HepG2 (cell line): Measurements from ENCODE around the gene PLIN3. TPM values are rescaled to one million over a fixed set of nuclear protein-coding genes. Genes with fewer than 3 reads are reported as not detected.

Experiments used
- ATF6 ChIP-seq: sonication (generic); formaldehyde crosslinking; conservative IDR thresholded peaks from 2 replicates; pipeline ENCODE4 v1.4.0; 2020; ENCODE audit warnings: missing genetic modification reagents
- HDAC2 ChIP-seq: sonication (generic); formaldehyde crosslinking; IDR thresholded peaks from 2 replicates; pipeline ENCODE4 v1.4.0; 2020; ENCODE audit warnings: missing genetic modification reagents
- HNRNPH1 ChIP-seq: fragments of 200-400 bp; formaldehyde crosslinking; optimal IDR thresholded peaks from 2 replicates; pipeline ENCODE3; 2017; ENCODE audit warnings: mild to moderate bottlenecking, low read depth, low read length
- MYC ChIP-seq: sonication (generic); formaldehyde crosslinking; IDR thresholded peaks from 2 replicates; pipeline ENCODE4 v1.9.0; 2021; ENCODE audit warnings: missing genetic modification reagents, borderline replicate concordance
- PRDM10 ChIP-seq: sonication (generic); formaldehyde crosslinking; IDR thresholded peaks from 2 replicates; pipeline ENCODE4 v1.4.0; 2020; ENCODE audit warnings: low read depth, missing genetic modification reagents
- PRDM15 ChIP-seq: sonication (generic); formaldehyde crosslinking; IDR thresholded peaks from 2 replicates; pipeline ENCODE4 v1.4.0; 2020; ENCODE audit warnings: missing genetic modification reagents
- RFXANK ChIP-seq: IDR thresholded peaks from 2 replicates; pipeline ENCODE4 v1.6.1; 2016
- SMAD3 ChIP-seq: sonication (generic); formaldehyde crosslinking; IDR thresholded peaks from 2 replicates; pipeline ENCODE4 v1.4.0; 2020; ENCODE audit warnings: missing genetic modification reagents
- SOX13 ChIP-seq, 3 experiments: fragments of 450-650 bp in 1 of 3; sonication (generic) in 1 of 3; formaldehyde crosslinking in 1 of 3; IDR thresholded peaks in 2 of 3; conservative IDR thresholded peaks in 1 of 3; 2 replicates each; pipeline versions ENCODE4 v1.5.0 to v1.6.1; 2016 to 2020; ENCODE audit warnings: antibody characterized with exemption in 1 of 3, mild to moderate bottlenecking in 1 of 3, missing compliant biosample characterization in 1 of 3, missing genetic modification reagents in 1 of 3, moderate library complexity in 1 of 3
- SPEN ChIP-seq: sonication (generic); formaldehyde crosslinking; IDR thresholded peaks from 2 replicates; pipeline ENCODE4 v1.5.1; 2020; ENCODE audit warnings: low read depth, mild to moderate bottlenecking, missing genetic modification reagents
- ZNF296 ChIP-seq: sonication (generic); formaldehyde crosslinking; conservative IDR thresholded peaks from 2 replicates; pipeline ENCODE4 v1.5.0; 2020; ENCODE audit warnings: mild to moderate bottlenecking, missing genetic modification reagents
- ZNF337 ChIP-seq: sonication (generic); formaldehyde crosslinking; IDR thresholded peaks from 2 replicates; pipeline ENCODE4 v1.5.1; 2020; ENCODE audit warnings: missing genetic modification reagents, low read depth, mild to moderate bottlenecking, borderline replicate concordance
- ZNF430 ChIP-seq: sonication (generic); formaldehyde crosslinking; IDR thresholded peaks from 2 replicates; pipeline ENCODE4 v1.9.0; 2021; ENCODE audit warnings: mild to moderate bottlenecking, missing genetic modification reagents
- ZNF569 ChIP-seq: sonication (generic); formaldehyde crosslinking; IDR thresholded peaks from 2 replicates; pipeline ENCODE4 v1.5.0; 2020; ENCODE audit warnings: mild to moderate bottlenecking, missing genetic modification reagents, moderate library complexity, borderline replicate concordance
- ZNF574 ChIP-seq: sonication (generic); formaldehyde crosslinking; IDR thresholded peaks from 2 replicates; pipeline ENCODE4 v1.4.0; 2020; ENCODE audit warnings: missing genetic modification reagents
- ZNF644 ChIP-seq: IDR thresholded peaks from 2 replicates; pipeline ENCODE4 v1.6.1; 2016; ENCODE audit warnings: low read depth
- polyA plus RNA-seq, 8 experiments: library from polyadenylated mRNA; depleted of rRNA in 3 of 8; stranded (reverse) in 7 of 8; unstranded in 1 of 8; fragments of >200 nt; fragmentation: Illumina TruSeq in 4 of 8; extraction: Trizol in 4 of 8; gene quantifications; 2 replicates each; pipeline versions ENCODE4 v1.2.1 to v1.2.3, GENCODE V29; 2011 to 2016; ENCODE audit warnings: low read depth in 4 of 8, missing spikeins in 1 of 8, mixed read lengths in 1 of 8; ENCODE audit not compliant: insufficient read depth in 1 of 8
- total RNA-seq, 5 experiments: library from RNA; depleted of rRNA; stranded (reverse); fragments of >200 nt; fragmentation: Illumina TruSeq; extraction: Trizol; gene quantifications; 2 replicates each; pipeline ENCODE4 v1.2.3, GENCODE V29; 2016; ENCODE audit warnings: low read depth in 1 of 5

The PLIN3 gene
- total and polyA plus RNA-seq, 2 of the 13 experiments (the other 11 are each of a cell fraction or from before 2014, with no cell fraction given): 49.3 to 57.9 TPM

GRCh38 chr19:4851551-4852290 is 15.7 kb downstream of the PLIN3 start (continued):
- TF ChIP-seq ZNF337 (CRISPR knock-in tag): no peak
- TF ChIP-seq HNRNPH1: no peak
- no peak; the same call in 1 of the 2 replicates for TF ChIP-seq HDAC2 (CRISPR knock-in tag)
- peak; percentile 39; the same call in 1 of the 2 replicates for TF ChIP-seq SMAD3 (CRISPR knock-in tag)
- no peak; the same call in 1 of the 2 replicates for TF ChIP-seq ZNF574 (CRISPR knock-in tag)
- TF ChIP-seq PRDM15: no peak
- TF ChIP-seq ZNF569 (CRISPR knock-in tag): no peak
- peak; percentile 44; the same call in 1 of the 2 replicates for TF ChIP-seq MYC (CRISPR knock-in tag)
- TF ChIP-seq ATF6: no peak
- no peak for TF ChIP-seq PRDM10 (CRISPR knock-in tag)
- TF ChIP-seq SOX13 (IDR thresholded peaks at IDR 0.05): no peak
- no peak for TF ChIP-seq SOX13 (CRISPR knock-in tag; conservative IDR thresholded peaks at IDR 0.05 in 1 of 2, IDR thresholded peaks at IDR 0.05 in 1 of 2)
- TF ChIP-seq ZNF430: no peak
- no peak for TF ChIP-seq RFXANK (CRISPR knock-in tag)
- no peak for TF ChIP-seq ZNF296 (CRISPR knock-in tag)
- TF ChIP-seq ZNF644 (CRISPR knock-in tag): no peak
- TF ChIP-seq SPEN: peak; percentile 52; the same call in 1 of the 2 replicates
